ENCODE data around the gene CMA1. TPM values are rescaled to one million over a fixed set of nuclear protein-coding genes. Genes with fewer than 3 reads are reported as not detected.

CMA1 gene
- total RNA-seq, result not detected in 2 replicates

DNA sequence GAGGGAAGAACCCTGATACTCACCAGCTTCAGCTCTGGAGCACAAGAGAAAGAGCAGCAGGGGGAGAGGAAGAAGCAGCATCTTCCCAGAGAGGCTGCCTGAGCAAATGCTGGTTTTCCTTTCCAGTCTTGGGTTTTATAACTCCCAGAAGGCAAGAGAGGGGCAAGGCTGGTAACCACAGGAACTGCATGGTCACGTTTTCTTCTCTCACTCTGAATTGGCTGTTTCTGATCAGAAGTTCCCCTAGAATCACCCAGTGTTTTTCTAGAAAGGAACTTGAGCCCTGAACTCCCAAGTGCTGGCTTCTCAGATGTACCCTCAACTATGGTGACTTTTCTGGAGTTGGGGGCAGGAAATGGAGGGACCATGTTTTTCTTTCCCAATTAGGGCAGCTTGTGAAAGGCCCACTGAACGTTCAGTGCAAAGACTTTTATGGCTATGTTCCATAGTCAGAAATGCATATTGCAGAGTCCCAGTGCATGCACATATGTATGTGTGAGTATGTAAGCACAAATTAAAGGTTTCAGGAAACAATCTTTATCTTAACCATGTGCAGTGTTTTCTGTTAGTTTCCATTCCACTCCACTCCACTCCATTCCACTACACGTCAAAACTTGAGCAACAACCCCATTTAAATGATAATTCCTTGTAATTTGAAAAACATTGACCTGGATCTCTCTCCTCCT, at the start of gene CMA1:
TSS of gene CMA1 (minus strand) at position 111 of the 686 bp plus-strand sequence. CDS start at position 81, 30 bp downstream.

Other genes starting within 250 kb of the CMA1 start
- 0.52 and 1.8 TPM in 2 replicates for gene TGM1, start 245.1 kb downstream of the CMA1 start, total RNA-seq
- gene RABGGTA, start 236.7 kb downstream of the CMA1 start, total RNA-seq, result 19.6 and 28.6 TPM in 2 replicates
- 17.3 and 21.1 TPM in 2 replicates for gene DHRS1, start 208.5 kb downstream of the CMA1 start, total RNA-seq
- gene NOP9, start 208.4 kb downstream of the CMA1 start, total RNA-seq, result 18.2 and 18.6 TPM in 2 replicates
- 0.16 and 1.9 TPM in 2 replicates for gene CIDEB, start 200.3 kb downstream of the CMA1 start, total RNA-seq
- 1.2 and 2.3 TPM in 2 replicates for gene LTB4R2, start 198.1 kb downstream of the CMA1 start, total RNA-seq
- 0.91 and 2.1 TPM in 2 replicates for gene LTB4R, start 196.8 kb downstream of the CMA1 start, total RNA-seq
- gene ADCY4, start 173.2 kb downstream of the CMA1 start, total RNA-seq, result 0.39 and 0.88 TPM in 2 replicates
- gene RIPK3, start 168.3 kb downstream of the CMA1 start, total RNA-seq, result 0.65 TPM in 1 of 2 replicates, not detected in the other
- gene NFATC4, start 140.1 kb downstream of the CMA1 start, total RNA-seq, result 36.1 and 111 TPM in 2 replicates
- gene NYNRIN, start 109.3 kb downstream of the CMA1 start, total RNA-seq, result 9.7 and 33.2 TPM in 2 replicates
- gene CBLN3, start 78.6 kb downstream of the CMA1 start, total RNA-seq, result 1.6 and 5.3 TPM in 2 replicates
- 33.4 TPM in 2 replicates for gene KHNYN, start 78.3 kb downstream of the CMA1 start, total RNA-seq
- gene SDR39U1, start 65.5 kb downstream of the CMA1 start, total RNA-seq, result 17.5 and 25.7 TPM in 2 replicates
- gene CTSG, start 68.0 kb upstream of the CMA1 start, total RNA-seq, result not detected in 2 replicates
- not detected in 2 replicates for gene GZMH, start 101.4 kb upstream of the CMA1 start, total RNA-seq
- not detected in 2 replicates for gene GZMB, start 125.9 kb upstream of the CMA1 start, total RNA-seq

All from epithelial cell of alveolus of lung (primary cell).